ENCODE measurements around the gene PNPLA1.

PNPLA1 gene

GRCh38 chr6:36246506-36247268 lies 23.2 kb upstream of the PNPLA1 start:
- no peak for DNase-seq (ENCODE audit: low spot score)

GRCh38 chr6:36247693-36248092 lies 22.2 kb upstream of the PNPLA1 start:
- DNase-seq (ENCODE audit: low spot score) = no peak

GRCh38 chr6:36248980-36249379 lies 20.9 kb upstream of the PNPLA1 start:
- DNase-seq (ENCODE audit: low spot score) = no peak

GRCh38 chr6:36249536-36249935 lies 20.3 kb upstream of the PNPLA1 start:
- DNase-seq (ENCODE audit: low spot score) = no peak

GRCh38 chr6:36252005-36252404 lies 17.9 kb upstream of the PNPLA1 start:
- no peak for DNase-seq (ENCODE audit: low spot score)

GRCh38 chr6:36263390-36264000 lies 6.4 kb upstream of the PNPLA1 start:
- no peak for DNase-seq (ENCODE audit: low spot score)

GRCh38 chr6:36265744-36266143 lies 4.1 kb upstream of the PNPLA1 start:
- no peak for DNase-seq (ENCODE audit: low spot score)

GRCh38 chr6:36266913-36267644 lies 2.8 kb upstream of the PNPLA1 start:
- no peak for DNase-seq (ENCODE audit: low spot score)

GRCh38 chr6:36267731-36268477 lies 2.0 kb upstream of the PNPLA1 start:
- DNase-seq (ENCODE audit: low spot score) = no peak

- DNase-seq (ENCODE audit: low spot score) = no peak
Observed at GRCh38 chr6:36268478-36269275, 1.2 kb upstream of the PNPLA1 start.

- no peak for DNase-seq (ENCODE audit: low spot score)
Observed at GRCh38 chr6:36272234-36272633, 2.4 kb downstream of the PNPLA1 start.

- no peak for DNase-seq (ENCODE audit: low spot score)
Observed at GRCh38 chr6:36273067-36273466, 3.2 kb downstream of the PNPLA1 start.

- DNase-seq (ENCODE audit: low spot score) = no peak
Observed at GRCh38 chr6:36273802-36274514, 4.1 kb downstream of the PNPLA1 start.

- no peak for DNase-seq (ENCODE audit: low spot score)
Observed at GRCh38 chr6:36276581-36277536, 7.0 kb downstream of the PNPLA1 start.

- no peak for DNase-seq (ENCODE audit: low spot score)
Observed at GRCh38 chr6:36277946-36278470, 8.1 kb downstream of the PNPLA1 start.

- no peak for DNase-seq (ENCODE audit: low spot score)
Observed at GRCh38 chr6:36280467-36280866, 10.6 kb downstream of the PNPLA1 start.

GRCh38 chr6:36280983-36281382 lies 11.1 kb downstream of the PNPLA1 start:
- no peak for DNase-seq (ENCODE audit: low spot score)

GRCh38 chr6:36283608-36284007 lies 13.7 kb downstream of the PNPLA1 start:
- DNase-seq (ENCODE audit: low spot score) = no peak

- DNase-seq (ENCODE audit: low spot score) = no peak
Observed at GRCh38 chr6:36284359-36284758, 14.5 kb downstream of the PNPLA1 start.

All from ecto neural progenitor cell (in vitro differentiated cells).